Right renal cortex interstitium (tissue), 3 donors: ENCODE results near the gene RNF11. TPM values are rescaled to one million over a fixed set of nuclear protein-coding genes. Genes with fewer than 3 reads are reported as not detected.
"Not testable (repeated sequence)": the region's sequence is repeated elsewhere in the genome, so short reads cannot be mapped to it uniquely, and the experiment has no call there.

Experiments used
- DNase-seq, 3 donors: peaks; one replicate each; pipeline ENCODE4 v3.0.0-alpha.2; 2013; ENCODE audit warnings: low read depth in 3 of 3, low spot score in 2 of 3
- polyA plus RNA-seq, 3 donors: library from polyadenylated mRNA; unstranded; fragments of 120-200 nt; gene quantifications; one replicate each; pipeline ENCODE4 v1.2.1, GENCODE V29; 2013; ENCODE audit not compliant: insufficient read length in 3 of 3

RNF11 gene
- polyA plus RNA-seq, 3 donors = 135 to 150 (median 139) TPM

GRCh38 chr1:51227231-51227960 lies 8.7 kb upstream of the RNF11 start:
- DNase-seq = not testable (repeated sequence)

- not testable (repeated sequence) for DNase-seq
Observed at GRCh38 chr1:51228471-51228870, 7.6 kb upstream of the RNF11 start.

- no peak for DNase-seq
Observed at GRCh38 chr1:51230501-51231078, 5.5 kb upstream of the RNF11 start.

- DNase-seq = no peak
Observed at GRCh38 chr1:51231120-51231519, 5.0 kb upstream of the RNF11 start.

GRCh38 chr1:51231896-51232295 lies 4.2 kb upstream of the RNF11 start:
- no peak for DNase-seq

GRCh38 chr1:51234236-51234635 lies 1.8 kb upstream of the RNF11 start:
- not testable (repeated sequence) for DNase-seq

- DNase-seq = peak in 1 of 3 donors; percentile 45
Observed at GRCh38 chr1:51234721-51235425, 1.2 kb upstream of the RNF11 start.

GRCh38 chr1:51236531-51237350 lies 668 bp downstream of the RNF11 start:
- peak in 1 of 3 donors; percentile 48 for DNase-seq

- DNase-seq = peak in 1 of 3 donors; percentile 31
Observed at GRCh38 chr1:51237351-51238033, 1.4 kb downstream of the RNF11 start.

- peak in 1 of 3 donors; percentile 36 for DNase-seq
Observed at GRCh38 chr1:51238034-51238403, 1.9 kb downstream of the RNF11 start.

- no peak for DNase-seq
Observed at GRCh38 chr1:51240084-51240483, 4.0 kb downstream of the RNF11 start.

GRCh38 chr1:51241119-51241518 lies 5.0 kb downstream of the RNF11 start:
- DNase-seq = no peak

GRCh38 chr1:51242546-51242945 lies 6.5 kb downstream of the RNF11 start:
- no peak for DNase-seq

GRCh38 chr1:51247022-51247421 lies 10.9 kb downstream of the RNF11 start:
- DNase-seq = no peak

- DNase-seq = no peak
Observed at GRCh38 chr1:51247499-51247898, 11.4 kb downstream of the RNF11 start.

- no peak for DNase-seq
Observed at GRCh38 chr1:51249445-51249844, 13.4 kb downstream of the RNF11 start.

- DNase-seq = not testable (repeated sequence)
Observed at GRCh38 chr1:51250729-51251128, 14.7 kb downstream of the RNF11 start.

GRCh38 chr1:51251165-51251564 lies 15.1 kb downstream of the RNF11 start:
- DNase-seq = not testable (repeated sequence)

- no peak for DNase-seq
Observed at GRCh38 chr1:51252366-51252765, 16.3 kb downstream of the RNF11 start.

- DNase-seq = no peak
Observed at GRCh38 chr1:51253691-51254090, 17.6 kb downstream of the RNF11 start.
